Cardiac fibroblast (primary cell): ENCODE measurements around the gene ZNF577.
A peak's percentile ranks its signal among the peaks of the same experiment; 100 is the strongest.

Experiments used
- DNase-seq, 2 donors: peaks; one replicate each; pipeline versions ENCODE4 v3.0.0 to v3.0.0-alpha.2; 2010; ENCODE audit warnings: low read depth in 2 of 2
- H3K4me3 ChIP-seq, 2 donors: replicated peaks in 1 of 2; 1 replicate in 1 of 2; 2 replicates in 1 of 2; pipeline ENCODE4 v1.5.1; 2011; ENCODE audit warnings: low read depth in 2 of 2, low read length in 2 of 2, mild to moderate bottlenecking in 2 of 2, moderate library complexity in 1 of 2
- CTCF ChIP-seq: IDR thresholded peaks from one replicate; pipeline ENCODE4 v1.5.1; 2011; ENCODE audit warnings: low read depth, mild to moderate bottlenecking, low read length, inconsistent platforms

The ZNF577 gene

GRCh38 chr19:51821921-51822320 lies 65.8 kb downstream of the ZNF577 start:
- H3K4me3 ChIP-seq, result no peak overlapping the region
- no peak for TF ChIP-seq CTCF
- peak in 1 of 2 donors; percentile 32 for DNase-seq

GRCh38 chr19:51821456-51821855 lies 66.3 kb downstream of the ZNF577 start:
- TF ChIP-seq CTCF, result no peak
- no peak overlapping the region for H3K4me3 ChIP-seq
- DNase-seq, result no peak
